OCI-LY7 (cell line): Measurements from ENCODE around the gene OAT. TPM values are rescaled to one million over a fixed set of nuclear protein-coding genes. Genes with fewer than 3 reads are reported as not detected.

ENCODE experiments used
- BruUV-seq: library from RNA; stranded (reverse); fragments of 400-500 nt; replicated peaks from 2 replicates; lab custom pipeline; 2021; lab: Mats Ljungman, UMichigan
- CTCF ChIA-PET: fragments of 300-600 bp; sonication (Branson Sonifier 250); formaldehyde crosslinking; loops from one replicate; lab custom pipeline; 2022; ENCODE audit warnings: antibody characterized with exemption; ENCODE audit not compliant: unreplicated experiment; lab: Charles Lee
- POLR2A ChIA-PET: fragments of 300-600 bp; sonication (Branson Sonifier 250); formaldehyde crosslinking; loops from one replicate; lab custom pipeline; 2022; ENCODE audit warnings: antibody characterized with exemption; lab: Charles Lee
- DNase-seq: peaks from one replicate; pipeline ENCODE4 v3.0.0-alpha.2; 2015; ENCODE audit warnings: low spot score
- H2AFZ ChIP-seq: fragments of 200-600 bp; sonication (generic), shearing (Covaris generic); 2 replicates; pipeline ENCODE4 v1.6.1; 2014; ENCODE audit warnings: mild to moderate bottlenecking, antibody characterized with exemption, low read length, moderate library complexity
- H3K27ac ChIP-seq: fragments of 200-600 bp; sonication (generic); 2 replicates; pipeline ENCODE4 v1.5.1; 2014; ENCODE audit warnings: mixed run types, low read depth, mild to moderate bottlenecking, moderate library complexity, low read length, inconsistent platforms; ENCODE audit not compliant: poor library complexity, severe bottlenecking
- H3K36me3 ChIP-seq: fragments of 200-600 bp; sonication (generic); 2 replicates; pipeline ENCODE4 v1.6.1; 2014; ENCODE audit warnings: mild to moderate bottlenecking, antibody characterized with exemption, low read length, moderate library complexity, mixed read lengths; ENCODE audit not compliant: insufficient read depth
- H3K4me1 ChIP-seq: fragments of 200-600 bp; sonication (generic); 2 replicates; pipeline ENCODE4 v1.5.1; 2014; ENCODE audit warnings: mild to moderate bottlenecking, low read length; ENCODE audit not compliant: insufficient read depth, poor library complexity, severe bottlenecking
- H3K4me2 ChIP-seq: fragments of 200-600 bp; sonication (generic); 2 replicates; pipeline ENCODE4 v1.6.1; 2014; ENCODE audit warnings: mild to moderate bottlenecking, low read length
- H3K4me3 ChIP-seq: fragments of 200-600 bp; sonication (generic); 2 replicates; pipeline ENCODE4 v1.5.1; 2014; ENCODE audit warnings: mild to moderate bottlenecking, low read depth, low read length; ENCODE audit not compliant: poor library complexity, severe bottlenecking
- H3K79me2 ChIP-seq: fragments of 200-600 bp; sonication (generic); 2 replicates; pipeline ENCODE4 v1.6.1; 2016; ENCODE audit warnings: low read depth, mild to moderate bottlenecking, low read length, moderate library complexity, mixed read lengths; ENCODE audit not compliant: insufficient read depth
- H3K9me2 ChIP-seq: fragments of 200-600 bp; sonication (generic); 2 replicates; pipeline ENCODE4 v1.6.1; 2016; ENCODE audit warnings: mild to moderate bottlenecking, low read length, mixed read lengths; ENCODE audit not compliant: insufficient read depth
- H3K9me3 ChIP-seq: fragments of 200-600 bp; sonication (generic); 2 replicates; pipeline ENCODE4 v1.6.1; 2014; ENCODE audit warnings: mild to moderate bottlenecking, mixed run types, low read length, mixed read lengths
- H4K20me1 ChIP-seq: fragments of 200-600 bp; sonication (generic); 2 replicates; pipeline ENCODE4 v1.6.1; 2014; ENCODE audit warnings: mild to moderate bottlenecking, antibody characterized with exemption, low read length, moderate library complexity, mixed read lengths; ENCODE audit not compliant: insufficient read depth
- CTCF ChIP-seq: fragments of 200-600 bp; sonication (generic); conservative IDR thresholded peaks from 2 replicates; pipeline ENCODE4 v1.5.1; 2014; ENCODE audit warnings: mild to moderate bottlenecking, antibody characterized with exemption, low read length, moderate library complexity, mixed read lengths
- EZH2phosphoT487 ChIP-seq: fragments of 200-600 bp; sonication (generic); IDR thresholded peaks from 2 replicates; pipeline ENCODE4 v1.6.1; 2018; ENCODE audit warnings: low read depth, borderline replicate concordance, mild to moderate bottlenecking, mixed run types, antibody characterized with exemption, low read length, moderate library complexity, mixed read lengths
- intact Hi-C: fragments of 100-400 bp; cut with micrococcal nuclease; formaldehyde crosslinking; loops from one replicate; pipeline ENCODE4 v1.10.0; 2022; ENCODE audit not compliant: unreplicated experiment
- total RNA-seq, 2 experiments: library from RNA; depleted of rRNA in 1 of 2; stranded (reverse); fragments of >200 nt in 1 of 2; shearing (Covaris generic) in 1 of 2; gene quantifications; 2 replicates each; pipeline ENCODE4 v1.2.3, GENCODE V29; 2014 to 2022

The OAT gene
- total RNA-seq, 2 experiments from 2014 or later, result 13.5 to 27.1 TPM

GRCh38 chr10:124423813-124424212, 5.1 kb upstream of the OAT start:
- Histone ChIP-seq H3K4me2 (no peak overlapping the region), H3K27ac (no peak overlapping the region), H3K4me1 (no peaks in the 10 kb centered on the region), H2AFZ (no peak overlapping the region), H3K4me3 (no peak overlapping the region), H3K36me3 (no peaks in the 10 kb centered on the region), H4K20me1 (no peaks in the 10 kb centered on the region), H3K9me3 (no peaks in the 10 kb centered on the region), H3K9me2 (no peaks in the 10 kb centered on the region), H3K79me2 (no peaks in the 10 kb centered on the region)
- POLR2A ChIA-PET, result interaction anchor here (0.5 to 1.0 kb wide), 4 partner anchors 9 to 348 kb away, joined by 3 read pairs; no protein-coding TSS in a partner anchor
- CTCF ChIA-PET, result no interaction called here
- TF ChIP-seq CTCF (no peak), EZH2phosphoT487 (no peak)
- intact Hi-C loops, result no loop called here
- DNase-seq, result no peak
- no TSS peak for BruUV-seq

- H3K4me1 ChIP-seq, result peaks cover 4% of the 10 kb centered on the region
- H3K9me2 ChIP-seq, result no peaks in the 10 kb centered on the region
- no peak overlapping the region for H2AFZ ChIP-seq
- no peak overlapping the region for H3K27ac ChIP-seq
- ChIA-PET POLR2A (interaction anchor here (0.6 kb wide), 2 partner anchors 18 to 29 kb away, joined by 3 to 4 read pairs; no protein-coding TSS in a partner anchor), CTCF (interaction anchor here (0.6 kb wide), 1 partner anchor 34 kb away, joined by 3 read pairs; no protein-coding TSS in a partner anchor)
- H4K20me1 ChIP-seq, result no peaks in the 10 kb centered on the region
- no peak for TF ChIP-seq CTCF
- H3K4me2 ChIP-seq, result no peak overlapping the region
- H3K36me3 ChIP-seq, result no peaks in the 10 kb centered on the region
- no peak for DNase-seq
- no peaks in the 10 kb centered on the region for H3K9me3 ChIP-seq
- intact Hi-C loops, result no loop called here
- H3K4me3 ChIP-seq, result no peak overlapping the region
- no TSS peak for BruUV-seq
- no peaks in the 10 kb centered on the region for H3K79me2 ChIP-seq
These were observed 4.0 kb upstream of the OAT start for GRCh38 chr10:124422742-124423141.

GRCh38 chr10:124420254-124420653, 1.5 kb upstream of the OAT start:
- intact Hi-C loops, result no loop called here
- no TSS peak for BruUV-seq
- H3K79me2 ChIP-seq, result no peaks in the 10 kb centered on the region
- H3K9me3 ChIP-seq, result no peaks in the 10 kb centered on the region
- no peak overlapping the region for H3K4me3 ChIP-seq
- CTCF ChIA-PET, result no interaction called here
- no peak overlapping the region for H2AFZ ChIP-seq
- H3K36me3 ChIP-seq, result no peaks in the 10 kb centered on the region
- no peak for DNase-seq
- 0 out of 2 replicates have a peak, but pooled peaks cover 3% of the 10 kb centered on the region for H4K20me1 ChIP-seq
- no peaks in the 10 kb centered on the region for H3K9me2 ChIP-seq
- H3K4me2 ChIP-seq, result no peak overlapping the region
- POLR2A ChIA-PET, result interaction anchor here (0.5 to 1.3 kb wide), 3 partner anchors 10 to 104 kb away, joined by 3 read pairs; no protein-coding TSS in a partner anchor
- no peak overlapping the region for H3K27ac ChIP-seq
- TF ChIP-seq EZH2phosphoT487, result no peak
- TF ChIP-seq CTCF, result no peak
- peaks cover 6% of the 10 kb centered on the region for H3K4me1 ChIP-seq
